IPS DF 6.9 (cell line): ENCODE results near the gene MARK3.

ENCODE experiments used
- DNase-seq: peaks from one replicate; pipeline ENCODE4 v3.0.0-alpha.2; 2013; ENCODE audit warnings: low read depth, low spot score
- H3K27ac ChIP-seq: one replicate; pipeline ENCODE4 v1.5.1; 2013; ENCODE audit warnings: low read length, control low read depth
- H3K27me3 ChIP-seq: 2 replicates; pipeline ENCODE4 v1.6.1; 2013; ENCODE audit warnings: mild to moderate bottlenecking, low read length; ENCODE audit not compliant: control insufficient read depth, insufficient read depth
- H3K36me3 ChIP-seq: 2 replicates; pipeline ENCODE4 v1.6.1; 2013; ENCODE audit warnings: low read length; ENCODE audit not compliant: control insufficient read depth, insufficient read depth
- H3K4me1 ChIP-seq: 2 replicates; pipeline ENCODE4 v1.6.1; 2013; ENCODE audit warnings: low read length; ENCODE audit not compliant: control insufficient read depth, insufficient read depth
- H3K4me3 ChIP-seq: 2 replicates; pipeline ENCODE4 v1.5.1; 2013; ENCODE audit warnings: mild to moderate bottlenecking, low read length
- H3K9me3 ChIP-seq: 2 replicates; pipeline ENCODE4 v1.6.1; 2013; ENCODE audit warnings: low read length, inconsistent platforms; ENCODE audit not compliant: control insufficient read depth, insufficient read depth
- WGBS: extraction: QIAGEN DNeasy Blood & Tissue Kit; methylation state at CpG from one replicate; pipeline ENCODE4 v1.1.7; 2013; ENCODE audit warnings: mixed read lengths, missing lambda C conversion rate; ENCODE audit not compliant: insufficient read length, insufficient coverage; 5-methylcytosine and 5-hydroxymethylcytosine counted together

The MARK3 gene

DNA sequence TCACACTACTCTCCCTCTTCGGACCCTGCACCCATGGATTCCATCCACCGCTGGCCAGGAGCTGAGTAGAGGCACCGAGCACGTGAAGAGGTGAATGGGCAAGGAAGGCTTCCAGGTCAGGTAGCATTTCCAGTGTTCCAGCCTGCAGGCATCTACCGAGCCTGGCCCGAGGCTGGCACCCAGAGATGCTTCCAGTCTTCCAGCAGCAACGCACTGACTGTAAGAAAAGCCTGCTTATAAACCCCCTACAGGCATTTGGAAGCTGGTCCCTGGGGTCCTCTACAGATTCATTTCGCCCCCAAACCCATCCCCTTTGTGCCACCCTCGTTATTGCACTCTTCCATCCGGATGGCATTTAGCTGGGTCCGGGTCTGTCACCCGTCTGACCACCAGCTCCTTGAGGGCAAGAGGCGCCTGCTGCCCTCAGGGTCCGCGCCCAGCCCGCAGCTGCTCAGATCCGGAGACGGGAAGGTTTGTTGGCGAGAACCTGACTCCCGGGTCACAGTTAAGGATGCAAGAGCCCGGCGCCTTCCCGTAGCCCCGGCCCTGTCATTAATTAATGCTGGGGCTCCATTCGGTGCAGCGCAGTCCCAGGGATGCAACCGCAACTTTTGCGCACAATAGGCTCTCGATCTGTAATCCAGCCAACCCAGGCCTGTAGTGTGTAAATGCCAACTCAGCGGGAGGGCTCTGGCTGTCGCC is 614 bp upstream of the MARK3 start:
- Histone ChIP-seq H3K9me3 (no peaks in the 10 kb centered on the region), H3K27me3 (no peaks in the 10 kb centered on the region), H3K4me3 (peak overlapping the region; percentile 64; the same call in 1 of the 2 replicates), H3K4me1 (no peaks in the 10 kb centered on the region), H3K27ac (no peak overlapping the region), H3K36me3 (no peaks in the 10 kb centered on the region)
- DNase-seq: no peak
- no CpG with 5 or more reads among the region's 31 CpGs for WGBS

GRCh38 chr14:103385929-103386712 is 906 bp downstream of the MARK3 start:
- DNase-seq: no peak
- H3K27me3 ChIP-seq: no peaks in the 10 kb centered on the region
- no peaks in the 10 kb centered on the region for H3K4me1 ChIP-seq
- H3K9me3 ChIP-seq: no peaks in the 10 kb centered on the region
- WGBS: no CpG with 5 or more reads among the region's 44 CpGs
- H3K27ac ChIP-seq: no peak overlapping the region
- H3K36me3 ChIP-seq: no peaks in the 10 kb centered on the region
- peak overlapping the region; percentile 64 for H3K4me3 ChIP-seq

- no peaks in the 10 kb centered on the region for H3K4me1 ChIP-seq
- H3K27me3 ChIP-seq: no peaks in the 10 kb centered on the region
- no peaks in the 10 kb centered on the region for H3K36me3 ChIP-seq
- no peaks in the 10 kb centered on the region for H3K9me3 ChIP-seq
- WGBS: no CpG with 5 or more reads among the region's 9 CpGs
- no peak for DNase-seq
- H3K27ac ChIP-seq: no peak overlapping the region
- H3K4me3 ChIP-seq: peak overlapping the region; percentile 64; the same call in 1 of the 2 replicates
Measured at GRCh38 chr14:103386713-103387329, 1.6 kb downstream of the MARK3 start.

DNA sequence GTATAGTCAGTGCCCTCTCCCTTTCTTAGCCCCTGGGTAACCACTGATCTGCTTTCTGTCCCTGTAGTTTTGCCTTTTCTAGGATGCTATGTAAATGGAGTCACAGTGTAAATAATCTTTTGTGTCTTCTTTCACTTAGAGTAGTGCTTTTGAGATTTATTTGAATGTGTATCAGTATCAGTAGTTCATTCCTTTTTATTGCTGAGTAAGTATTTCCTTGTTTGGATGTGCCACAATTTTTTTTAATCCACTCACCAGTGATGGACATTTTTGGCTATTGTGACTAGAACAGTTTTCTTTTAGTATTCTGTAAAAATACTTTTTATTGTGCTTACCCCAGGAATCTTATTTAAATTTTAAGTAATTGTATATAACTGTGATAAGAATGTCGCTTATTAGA is 3.4 kb downstream of the MARK3 start:
- Histone ChIP-seq H3K9me3 (no peaks in the 10 kb centered on the region), H3K36me3 (no peaks in the 10 kb centered on the region), H3K4me1 (no peaks in the 10 kb centered on the region), H3K27me3 (no peaks in the 10 kb centered on the region), H3K4me3 (no peak overlapping the region), H3K27ac (no peak overlapping the region)
- no peak for DNase-seq
- no CpG with 5 or more reads among the region's 1 CpG for WGBS

GRCh38 chr14:103390605-103391004 is 5.4 kb downstream of the MARK3 start:
- Histone ChIP-seq H3K4me1 (no peaks in the 10 kb centered on the region), H3K36me3 (no peaks in the 10 kb centered on the region), H3K9me3 (no peaks in the 10 kb centered on the region), H3K27me3 (no peaks in the 10 kb centered on the region), H3K4me3 (no peak overlapping the region), H3K27ac (no peak overlapping the region)
- no CpG with 5 or more reads among the region's 4 CpGs for WGBS
- no peak for DNase-seq

DNA sequence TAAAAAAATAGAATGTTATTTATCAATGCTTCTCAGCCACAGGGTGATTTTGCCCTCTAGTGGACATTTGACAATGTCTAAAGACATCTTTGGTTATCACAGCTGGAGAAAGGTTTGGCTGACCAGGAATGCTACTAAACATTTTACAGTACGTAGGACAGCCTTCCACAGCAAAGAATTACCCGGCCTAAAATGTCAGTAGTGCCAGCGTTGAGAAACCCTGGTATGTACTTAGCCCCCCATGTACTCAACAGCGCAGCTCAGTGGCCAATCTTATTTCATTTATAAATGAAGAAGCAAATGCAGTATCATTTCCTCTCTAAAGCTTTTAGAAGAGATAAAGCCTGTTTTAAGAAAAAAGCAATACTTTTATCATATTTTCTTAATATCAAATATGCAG is 5.8 kb downstream of the MARK3 start:
- H3K27me3 ChIP-seq: no peaks in the 10 kb centered on the region
- WGBS: no CpG with 5 or more reads among the region's 4 CpGs
- no peak for DNase-seq
- H3K4me1 ChIP-seq: no peaks in the 10 kb centered on the region
- H3K36me3 ChIP-seq: no peaks in the 10 kb centered on the region
- no peak overlapping the region for H3K27ac ChIP-seq
- no peak overlapping the region for H3K4me3 ChIP-seq
- no peaks in the 10 kb centered on the region for H3K9me3 ChIP-seq

- Histone ChIP-seq H3K36me3 (no peaks in the 10 kb centered on the region), H3K27me3 (no peaks in the 10 kb centered on the region), H3K9me3 (no peaks in the 10 kb centered on the region), H3K4me3 (no peak overlapping the region), H3K4me1 (no peaks in the 10 kb centered on the region), H3K27ac (no peak overlapping the region)
- DNase-seq: no peak
- WGBS: no CpG with 5 or more reads among the region's 5 CpGs
Measured at GRCh38 chr14:103392106-103392505, 6.9 kb downstream of the MARK3 start.

- Histone ChIP-seq H3K27ac (no peak overlapping the region), H3K27me3 (no peaks in the 10 kb centered on the region), H3K4me3 (no peak overlapping the region), H3K4me1 (no peaks in the 10 kb centered on the region), H3K9me3 (no peaks in the 10 kb centered on the region), H3K36me3 (no peaks in the 10 kb centered on the region)
- DNase-seq: no peak
- no CpG with 5 or more reads among the region's 8 CpGs for WGBS
Measured at GRCh38 chr14:103392572-103392971, 7.4 kb downstream of the MARK3 start.

DNA sequence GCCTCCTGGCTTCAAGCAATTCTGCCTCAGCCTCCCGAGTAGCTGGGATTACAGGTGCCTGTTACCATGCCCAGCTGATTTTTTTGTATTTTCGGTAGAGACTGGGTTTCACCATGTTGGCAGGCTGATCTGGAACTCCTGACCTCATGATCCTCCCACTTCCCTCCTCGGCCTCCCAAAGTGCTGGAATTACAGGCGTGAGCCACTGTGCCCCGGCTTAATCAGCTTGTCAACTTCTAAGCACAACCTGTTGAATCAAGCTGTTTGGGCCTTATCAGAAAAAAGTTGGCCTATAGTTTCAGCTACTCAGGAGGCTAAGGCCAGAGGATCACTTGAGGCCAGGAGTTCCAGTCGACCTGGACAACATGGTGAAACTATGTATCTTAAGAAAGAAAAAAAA is 7.9 kb downstream of the MARK3 start:
- Histone ChIP-seq H3K9me3 (no peaks in the 10 kb centered on the region), H3K4me3 (no peak overlapping the region), H3K36me3 (no peaks in the 10 kb centered on the region), H3K4me1 (no peaks in the 10 kb centered on the region), H3K27me3 (no peaks in the 10 kb centered on the region), H3K27ac (no peak overlapping the region)
- no CpG with 5 or more reads among the region's 6 CpGs for WGBS
- DNase-seq: no peak

- Histone ChIP-seq H3K27ac (no peak overlapping the region), H3K27me3 (no peaks in the 10 kb centered on the region), H3K4me1 (no peaks in the 10 kb centered on the region), H3K36me3 (no peaks in the 10 kb centered on the region), H3K9me3 (no peaks in the 10 kb centered on the region), H3K4me3 (no peak overlapping the region)
- DNase-seq: no peak
- no CpG with 5 or more reads among the region's 9 CpGs for WGBS
Measured at GRCh38 chr14:103393676-103394626, 8.7 kb downstream of the MARK3 start.
